ENCODE results near the gene CRLF2.
"Not testable (repeated sequence)": the region's sequence is repeated elsewhere in the genome, so short reads cannot be mapped to it uniquely, and the experiment has no call there.

DNA sequence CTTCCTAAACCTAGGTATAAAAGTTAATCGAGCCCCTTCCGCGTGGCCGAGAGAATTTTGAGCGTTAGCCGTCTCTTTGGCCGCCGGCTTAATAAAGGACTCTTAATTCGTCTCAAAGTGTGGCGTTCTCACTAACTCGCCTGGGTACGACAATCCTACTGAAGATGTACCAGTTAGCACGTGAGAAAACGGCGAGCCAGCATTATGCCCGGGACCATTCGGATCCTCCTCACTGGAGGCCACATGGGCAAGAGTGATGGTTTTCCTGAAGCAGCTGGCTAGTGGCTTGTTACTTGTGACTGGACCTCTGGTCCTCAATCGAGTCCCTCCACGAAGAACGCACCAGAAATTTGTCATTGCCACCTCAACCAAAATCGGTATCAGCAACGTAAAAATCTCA, 39.0 kb downstream of the CRLF2 start:
- TF ChIP-seq, protein P1, sequence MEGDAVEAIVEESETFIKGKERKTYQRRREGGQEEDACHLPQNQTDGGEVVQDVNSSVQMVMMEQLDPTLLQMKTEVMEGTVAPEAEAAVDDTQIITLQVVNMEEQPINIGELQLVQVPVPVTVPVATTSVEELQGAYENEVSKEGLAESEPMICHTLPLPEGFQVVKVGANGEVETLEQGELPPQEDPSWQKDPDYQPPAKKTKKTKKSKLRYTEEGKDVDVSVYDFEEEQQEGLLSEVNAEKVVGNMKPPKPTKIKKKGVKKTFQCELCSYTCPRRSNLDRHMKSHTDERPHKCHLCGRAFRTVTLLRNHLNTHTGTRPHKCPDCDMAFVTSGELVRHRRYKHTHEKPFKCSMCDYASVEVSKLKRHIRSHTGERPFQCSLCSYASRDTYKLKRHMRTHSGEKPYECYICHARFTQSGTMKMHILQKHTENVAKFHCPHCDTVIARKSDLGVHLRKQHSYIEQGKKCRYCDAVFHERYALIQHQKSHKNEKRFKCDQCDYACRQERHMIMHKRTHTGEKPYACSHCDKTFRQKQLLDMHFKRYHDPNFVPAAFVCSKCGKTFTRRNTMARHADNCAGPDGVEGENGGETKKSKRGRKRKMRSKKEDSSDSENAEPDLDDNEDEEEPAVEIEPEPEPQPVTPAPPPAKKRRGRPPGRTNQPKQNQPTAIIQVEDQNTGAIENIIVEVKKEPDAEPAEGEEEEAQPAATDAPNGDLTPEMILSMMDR (IDR thresholded peaks at IDR 0.05) = not testable (repeated sequence)
- TF ChIP-seq POLR2A (IDR thresholded peaks at IDR 0.05) = not testable (repeated sequence)
